Adrenal gland (tissue), 12 donors: ENCODE measurements around the gene MEFV. TPM values are rescaled to one million over a fixed set of nuclear protein-coding genes. Genes with fewer than 3 reads are reported as not detected.

ENCODE experiments used
- DNase-seq, 7 donors: peaks; one replicate each; pipeline ENCODE4 v3.0.0-alpha.2; 2019 to 2020
- H3K27ac ChIP-seq, 5 donors: fragments of 200-600 bp; sonication (generic) in 4 of 5; 1 replicate in 3 of 5; 2 replicates in 2 of 5; pipeline versions ENCODE4 v1.5.1 to v1.8.0; 2016 to 2020; ENCODE audit warnings: mild to moderate bottlenecking in 1 of 5
- H3K27me3 ChIP-seq: fragments of 200-600 bp; 2 replicates; pipeline ENCODE4 v1.8.0; 2021
- H3K36me3 ChIP-seq, 2 donors: fragments of 200-600 bp; replicated peaks in 1 of 2; 1 replicate in 1 of 2; 2 replicates in 1 of 2; pipeline versions ENCODE4 v1.5.1 to v1.8.0; 2018 to 2022
- H3K4me1 ChIP-seq, 2 donors: fragments of 200-600 bp; replicated peaks in 1 of 2; 1 replicate in 1 of 2; 2 replicates in 1 of 2; pipeline versions ENCODE4 v1.5.1 to v1.8.0; 2018 to 2021
- H3K4me3 ChIP-seq, 4 donors: fragments of 200-600 bp; sonication (generic) in 3 of 4; one replicate each; pipeline ENCODE4 v1.5.1; 2016 to 2018
- H3K9me3 ChIP-seq, 3 donors: fragments of 200-600 bp; sonication (generic) in 1 of 3; replicated peaks in 1 of 3; 1 replicate in 2 of 3; 2 replicates in 1 of 3; pipeline versions ENCODE4 v1.5.1 to v1.8.0; 2016 to 2021
- CTCF ChIP-seq, 6 experiments: fragments of 450-650 bp in 4 of 6; fragments of 200-600 bp in 2 of 6; sonication (generic) in 1 of 6; IDR thresholded peaks; 1 replicate in 5 of 6; 2 replicates in 1 of 6; pipeline versions ENCODE4 v1.5.1 to v1.8.0; 2016 to 2021; ENCODE audit warnings: antibody characterized with exemption in 6 of 6, mild to moderate bottlenecking in 2 of 6, moderate library complexity in 1 of 6
- POLR2A ChIP-seq, 2 donors: fragments of 450-650 bp; IDR thresholded peaks; one replicate each; pipeline ENCODE4 v1.6.1; 2017; ENCODE audit warnings: antibody characterized with exemption in 2 of 2, mild to moderate bottlenecking in 2 of 2, moderate library complexity in 1 of 2
- WGBS, 4 donors: extraction: QIAGEN DNeasy Blood & Tissue Kit in 2 of 4; methylation state at CpG; one replicate each; pipeline versions ENCODE4 v1.1.5 to v1.1.7; 2013 to 2017; 5-methylcytosine and 5-hydroxymethylcytosine counted together
- intact Hi-C, 2 donors: fragments of 100-400 bp; cut with DNase I; formaldehyde crosslinking; loops; one replicate each; pipeline versions ENCODE4 v1.14.1 to v1.15.0; 2022 to 2023
- polyA plus RNA-seq, 3 donors: library from polyadenylated mRNA; stranded (reverse); fragments of 200-250 nt in 2 of 3; fragments of 350-450 nt in 1 of 3; fragmentation: Illumina TruSeq in 1 of 3; extraction: RNeasy Lipid Tissue Mini Kit (QIAGEN cat#74804) in 1 of 3; gene quantifications; one replicate each; pipeline ENCODE4 v1.2.3, GENCODE V29; 2013 to 2014
- total RNA-seq, 9 donors: library from RNA; depleted of rRNA in 4 of 9; stranded (reverse); fragments of >200 nt in 4 of 9; fragments of 120-200 nt in 1 of 9; fragmentation: NEBNext Ultra II Directional in 1 of 9; extraction: Animal tissue kit (Norgen Biotek cat#: 25700) in 1 of 9; gene quantifications; one replicate each; pipeline versions ENCODE4 v1.1.0 to v1.2.4, GENCODE V29; 2013 to 2023
- donor health status: healthy with polysubstance abuse.
- donor health status: Bipolar disorder and iron deficiency.
- donor health status: DM: yes; HTN: yes; CAD: no.
- donor health status: DM: no; HTN: no; CAD: no.
- donor health status: DM: no; HTN: no; CAD: no.
- donor health status: DM: yes; HTN: yes; CAD: no.

Gene MEFV
- total and polyA plus RNA-seq, 12 donors, result 0.39 to 7.8 (median 3.0) TPM

DNA sequence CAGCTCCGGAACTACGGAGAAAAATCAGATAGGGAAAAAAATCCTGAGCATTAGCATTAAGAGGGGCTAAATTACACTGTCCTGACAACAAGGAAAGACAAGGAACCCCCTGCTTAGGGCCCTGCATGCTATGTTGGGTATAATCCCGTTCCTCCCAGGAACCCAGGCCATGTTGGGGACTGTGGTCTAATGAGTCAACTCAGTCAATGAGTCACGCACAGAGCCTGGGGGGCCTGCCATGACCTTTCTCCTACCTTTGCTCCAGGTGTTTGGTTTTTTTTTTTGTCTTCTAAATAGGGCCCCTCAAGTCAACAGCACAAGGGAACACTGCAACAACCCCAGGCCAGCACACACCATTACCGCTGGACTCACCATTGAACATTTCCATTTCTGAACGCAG, 12.6 kb downstream of the MEFV start:
- no peak for TF ChIP-seq CTCF (IDR thresholded peaks at IDR 0.05)
- TF ChIP-seq POLR2A (IDR thresholded peaks at IDR 0.05), result no peak
- peaks cover 4% of the 10 kb centered on the region for H3K27me3 ChIP-seq
- H3K27ac ChIP-seq, result no peak overlapping the region
- intact Hi-C loops, result no loop called here
- DNase-seq, result peak in 2 of 7 donors; percentile 0 to 21
- no peaks in the 10 kb centered on the region for H3K9me3 ChIP-seq
- H3K36me3 ChIP-seq, result no peaks in the 10 kb centered on the region
- WGBS, 4 donors, result 67 to 81% (median 77%) methylated on average over 5 to 6 of the region's 6 CpGs
- H3K4me1 ChIP-seq, result no peaks in the 10 kb centered on the region
- no peak overlapping the region for H3K4me3 ChIP-seq

GRCh38 chr16:3242709-3243108, 13.7 kb downstream of the MEFV start:
- Histone ChIP-seq H3K9me3 (no peaks in the 10 kb centered on the region), H3K27me3 (peaks cover 4% of the 10 kb centered on the region), H3K4me1 (no peaks in the 10 kb centered on the region), H3K4me3 (no peak overlapping the region), H3K36me3 (no peaks in the 10 kb centered on the region), H3K27ac (no peak overlapping the region)
- intact Hi-C loops, result no loop called here
- DNase-seq, result peak in 1 of 7 donors; percentile 38
- WGBS, 4 donors, result 67 to 78% (median 72%) methylated on average over 11 of the region's 11 CpGs
- no peak for TF ChIP-seq CTCF (IDR thresholded peaks at IDR 0.05)
- no peak for TF ChIP-seq POLR2A (IDR thresholded peaks at IDR 0.05)

- TF ChIP-seq CTCF (IDR thresholded peaks at IDR 0.05) (no peak), POLR2A (IDR thresholded peaks at IDR 0.05) (no peak)
- Histone ChIP-seq H3K27ac (no peak overlapping the region), H3K4me3 (no peak overlapping the region), H3K9me3 (no peaks in the 10 kb centered on the region), H3K36me3 (no peaks in the 10 kb centered on the region), H3K27me3 (peaks cover 4% of the 10 kb centered on the region), H3K4me1 (no peaks in the 10 kb centered on the region)
- intact Hi-C loops, result no loop called here
- DNase-seq, result peak in 1 of 7 donors; percentile 25
- 59 to 70% (median 64%) methylated on average over 4 to 5 of the region's 5 CpGs for WGBS, 4 donors
Observed at GRCh38 chr16:3241761-3242160, 14.7 kb downstream of the MEFV start.

- WGBS, 4 donors, result 78 to 93% (median 85%) methylated on average over 21 to 29 of the region's 29 CpGs
- Histone ChIP-seq H3K27ac (no peak overlapping the region), H3K4me1 (peaks cover 11% of the 10 kb centered on the region in 2 donors), H3K27me3 (no peaks in the 10 kb centered on the region), H3K4me3 (no peak overlapping the region), H3K9me3 (no peaks in the 10 kb centered on the region), H3K36me3 (peaks cover 0 to 19% of the 10 kb centered on the region in 2 donors)
- TF ChIP-seq CTCF (IDR thresholded peaks at IDR 0.05) (no peak), POLR2A (IDR thresholded peaks at IDR 0.05) (no peak)
- intact Hi-C loops, result no loop called here
- DNase-seq, result peak; percentile 29 to 68 (median 39)
Observed at GRCh38 chr16:3235856-3236669, 20.4 kb downstream of the MEFV start.
